ENCODE results near the gene MS4A3.
"Not testable (repeated sequence)": the region's sequence is repeated elsewhere in the genome, so short reads cannot be mapped to it uniquely, and the experiment has no call there.

Gene MS4A3, protein sequence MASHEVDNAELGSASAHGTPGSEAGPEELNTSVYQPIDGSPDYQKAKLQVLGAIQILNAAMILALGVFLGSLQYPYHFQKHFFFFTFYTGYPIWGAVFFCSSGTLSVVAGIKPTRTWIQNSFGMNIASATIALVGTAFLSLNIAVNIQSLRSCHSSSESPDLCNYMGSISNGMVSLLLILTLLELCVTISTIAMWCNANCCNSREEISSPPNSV

DNA sequence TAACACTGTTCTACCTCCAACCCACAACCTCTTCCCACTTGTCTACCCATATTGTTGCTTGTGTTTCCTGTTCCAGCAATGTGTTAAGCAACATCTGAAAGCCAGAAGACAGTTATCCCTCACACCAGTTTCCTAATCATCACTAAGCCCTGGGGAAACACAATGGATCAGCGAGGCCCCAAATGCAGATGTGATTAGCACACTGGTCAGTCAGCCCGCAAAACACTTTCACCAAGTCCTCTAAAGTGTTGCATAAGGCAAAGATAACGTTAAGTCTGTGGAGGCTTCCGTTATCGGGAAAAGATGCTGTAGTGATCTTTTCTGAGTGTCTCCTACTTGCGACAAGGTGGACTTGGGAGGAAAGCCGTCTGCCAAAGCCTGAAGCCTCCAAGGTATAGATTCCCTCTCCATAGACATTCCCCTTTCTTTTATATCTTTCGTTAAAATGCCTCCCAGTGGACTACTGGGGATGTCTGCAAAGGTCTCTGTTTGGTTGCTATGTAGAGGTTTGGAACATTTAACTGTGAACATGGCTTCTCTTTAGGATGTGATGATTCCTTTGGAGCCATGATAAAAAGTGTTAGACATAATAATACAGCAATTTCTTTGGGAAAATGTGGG is at the start of gene MS4A3:
Gene MS4A3, plus strand, starts transcription at position 317 of the 621 bp plus-strand sequence. CDS start 4,496 bp downstream, outside the sequence.
- DNase-seq (ENCODE audit: low read depth in 2 of 3, low spot score in 2 of 3), result no peak

DNA sequence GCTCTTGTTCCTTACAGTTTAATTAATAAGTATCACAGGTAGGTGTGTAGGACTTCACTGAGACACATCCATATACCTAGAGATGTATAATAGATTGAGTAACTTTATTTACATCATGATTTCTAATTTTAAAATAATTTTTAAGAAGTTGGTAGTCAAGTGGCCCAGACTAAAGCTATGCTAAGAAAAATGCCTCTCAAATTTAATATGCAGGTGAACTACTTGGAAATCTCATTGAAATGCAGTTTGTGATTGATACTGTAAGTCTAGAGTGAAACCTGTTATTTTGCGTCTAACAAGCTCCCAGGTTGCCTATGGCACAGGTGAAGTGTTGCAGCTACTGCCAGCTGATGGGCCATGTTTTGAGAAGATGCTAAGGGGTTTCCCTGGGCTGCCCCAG is 39.6 kb upstream of the MS4A3 start, which contains the start of gene OOSP4B:
Gene OOSP4B, plus strand, starts transcription at position 301 of the 400 bp plus-strand sequence.
- no peak for DNase-seq (ENCODE audit: low read depth in 2 of 3, low spot score in 2 of 3)

DNA sequence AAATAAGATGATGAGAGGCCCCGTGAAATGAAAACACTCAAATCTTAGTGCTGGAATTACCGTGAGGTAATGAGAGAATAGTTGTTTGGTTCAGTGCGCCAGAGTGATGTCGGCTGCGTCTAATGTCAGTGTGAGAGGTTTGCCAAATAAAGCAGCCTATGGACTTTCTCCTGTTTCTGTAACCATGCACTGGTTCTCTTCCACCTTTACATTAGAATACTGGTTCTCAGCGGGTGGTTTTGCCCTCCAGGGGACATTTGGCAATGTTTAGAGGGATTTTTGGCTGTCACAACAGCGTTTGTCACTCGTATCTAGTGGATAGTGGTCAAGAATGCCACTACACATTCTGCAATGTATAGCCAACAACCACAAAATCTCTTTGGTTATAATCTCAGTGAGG is 38.4 kb upstream of the MS4A3 start:
- DNase-seq (ENCODE audit: low read depth in 2 of 3, low spot score in 2 of 3), result no peak

DNA sequence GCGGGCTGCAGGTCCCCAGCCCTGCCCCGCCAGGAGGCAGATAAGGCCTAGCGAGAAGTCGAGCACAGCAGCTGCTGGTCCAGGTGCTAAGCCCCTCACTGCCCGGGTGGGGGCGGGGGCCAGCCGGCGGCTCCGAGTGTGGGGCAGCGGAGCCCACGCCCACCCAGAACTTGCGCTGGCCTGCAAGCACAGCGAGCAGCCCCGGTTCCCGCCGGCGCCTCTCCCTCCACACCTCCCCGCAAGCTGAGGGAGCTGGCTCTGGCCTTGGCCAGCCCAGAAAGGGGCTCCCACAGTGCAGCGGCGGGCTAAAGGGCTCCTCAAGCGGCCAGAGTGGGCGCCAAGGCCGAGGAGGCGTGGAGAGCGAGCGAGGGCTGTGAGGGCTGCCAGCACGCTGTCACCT is 36.1 kb upstream of the MS4A3 start:
- not testable (repeated sequence) for DNase-seq (ENCODE audit: low read depth in 2 of 3, low spot score in 2 of 3)

DNA sequence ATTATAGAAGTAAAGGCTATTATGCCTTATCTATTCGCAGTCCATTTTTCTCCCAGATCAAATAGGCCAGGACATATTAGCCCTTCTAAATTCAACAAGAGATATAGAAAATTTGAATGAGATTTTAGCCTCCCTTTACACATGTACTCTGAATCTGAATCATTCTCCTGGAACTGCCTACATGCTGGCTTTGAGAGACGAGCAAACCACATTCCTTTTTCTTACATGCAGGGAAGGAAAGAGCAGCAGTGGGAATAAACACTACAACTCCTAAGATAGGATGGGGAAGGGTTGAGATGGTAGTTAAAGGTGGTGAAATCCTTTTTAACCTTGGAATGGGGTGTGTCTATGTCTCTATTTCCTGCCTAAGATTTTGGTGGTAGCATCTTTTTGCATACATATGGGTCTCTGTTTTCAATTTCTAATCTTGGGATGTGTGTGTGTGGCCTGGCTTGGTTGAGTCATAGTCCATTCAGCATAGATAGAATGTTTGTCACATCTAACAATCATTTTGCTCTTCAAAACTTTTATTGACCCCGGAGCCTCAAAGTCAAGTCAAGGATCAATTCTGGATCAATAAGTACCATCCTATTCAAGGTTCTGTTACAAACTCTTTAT is 27.3 kb upstream of the MS4A3 start:
- no peak for DNase-seq (ENCODE audit: low read depth in 2 of 3, low spot score in 2 of 3)

DNA sequence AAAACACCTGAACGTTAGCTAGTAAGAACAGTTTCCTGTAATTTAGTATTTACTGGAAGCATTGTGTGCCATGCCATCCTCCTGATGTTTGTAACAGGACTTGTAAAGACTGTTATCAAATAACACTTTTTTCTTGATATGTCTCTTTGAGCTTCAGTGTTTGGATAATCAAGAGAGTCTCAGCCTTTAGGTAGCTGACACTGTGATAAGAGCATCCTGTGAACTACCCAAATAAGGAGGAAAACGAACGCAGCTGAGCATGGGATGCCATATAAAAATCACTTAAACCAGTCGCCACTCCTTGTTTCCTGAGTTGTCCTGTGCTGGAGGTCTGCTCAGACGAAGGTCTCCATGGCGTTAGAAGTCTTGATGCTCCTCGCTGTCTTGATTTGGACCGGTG is 16.4 kb upstream of the MS4A3 start, which contains the start of gene OOSP2:
Gene OOSP2, plus strand, starts transcription at position 301 of the 400 bp plus-strand sequence. Its CDS starts 51 bp downstream, at position 352.
- DNase-seq (ENCODE audit: low read depth in 2 of 3, low spot score in 2 of 3), result no peak

DNA sequence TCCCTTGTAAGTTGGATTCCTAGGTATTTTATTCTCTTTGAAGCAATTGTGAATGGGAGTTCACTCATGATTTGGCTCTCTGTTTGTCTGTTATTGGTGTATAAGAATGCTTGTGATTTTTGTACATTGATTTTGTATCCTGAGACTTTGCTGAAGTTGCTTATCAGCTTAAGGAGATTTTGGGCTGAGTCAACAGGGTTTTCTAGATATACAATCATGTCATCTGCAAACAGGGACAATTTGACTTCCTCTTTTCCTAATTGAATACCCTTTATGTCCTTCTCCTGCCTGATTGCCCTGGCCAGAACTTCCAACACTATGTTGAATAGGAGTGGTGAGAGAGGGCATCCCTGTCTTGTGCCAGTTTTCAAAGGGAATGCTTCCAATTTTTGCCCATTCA is 6.0 kb upstream of the MS4A3 start:
- DNase-seq (ENCODE audit: low read depth in 2 of 3, low spot score in 2 of 3), result not testable (repeated sequence)

DNA sequence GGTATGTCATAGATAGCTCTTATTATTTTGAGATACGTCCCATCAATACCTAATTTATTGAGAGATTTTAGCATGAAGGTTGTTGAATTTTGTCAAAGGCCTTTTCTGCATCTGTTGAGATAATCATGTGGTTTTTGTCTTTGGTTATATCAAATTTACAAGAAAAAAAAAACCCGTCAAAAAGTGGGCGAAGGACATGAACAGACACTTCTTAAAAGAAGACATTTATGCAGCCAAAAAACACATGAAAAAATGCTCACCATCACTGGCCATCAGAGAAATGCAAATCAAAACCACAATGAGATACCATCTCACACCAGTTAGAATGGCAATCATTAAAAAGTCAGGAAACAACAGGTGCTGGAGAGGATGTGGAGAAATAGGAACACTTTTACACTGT is 5.6 kb upstream of the MS4A3 start:
- DNase-seq (ENCODE audit: low read depth in 2 of 3, low spot score in 2 of 3), result not testable (repeated sequence)

DNA sequence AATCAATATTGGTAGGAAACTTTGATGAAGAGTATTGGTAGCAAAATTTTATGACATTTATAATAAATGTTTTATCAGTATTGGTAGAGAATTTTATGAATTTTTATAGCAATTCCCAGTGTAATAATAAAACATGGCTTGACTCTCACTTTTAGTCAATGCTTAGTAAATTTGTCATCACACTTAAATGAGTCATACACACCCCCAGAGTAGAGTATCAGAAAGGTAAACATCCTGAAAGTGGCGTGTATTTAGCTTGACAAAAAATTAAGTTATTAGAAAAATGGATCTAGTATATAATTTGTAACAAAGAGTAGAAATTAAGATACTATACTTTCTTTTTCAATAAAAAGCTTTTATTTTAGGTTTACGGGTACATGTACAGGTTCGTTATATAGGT is 2.6 kb downstream of the MS4A3 start:
- DNase-seq (ENCODE audit: low read depth in 2 of 3, low spot score in 2 of 3), result no peak

DNA sequence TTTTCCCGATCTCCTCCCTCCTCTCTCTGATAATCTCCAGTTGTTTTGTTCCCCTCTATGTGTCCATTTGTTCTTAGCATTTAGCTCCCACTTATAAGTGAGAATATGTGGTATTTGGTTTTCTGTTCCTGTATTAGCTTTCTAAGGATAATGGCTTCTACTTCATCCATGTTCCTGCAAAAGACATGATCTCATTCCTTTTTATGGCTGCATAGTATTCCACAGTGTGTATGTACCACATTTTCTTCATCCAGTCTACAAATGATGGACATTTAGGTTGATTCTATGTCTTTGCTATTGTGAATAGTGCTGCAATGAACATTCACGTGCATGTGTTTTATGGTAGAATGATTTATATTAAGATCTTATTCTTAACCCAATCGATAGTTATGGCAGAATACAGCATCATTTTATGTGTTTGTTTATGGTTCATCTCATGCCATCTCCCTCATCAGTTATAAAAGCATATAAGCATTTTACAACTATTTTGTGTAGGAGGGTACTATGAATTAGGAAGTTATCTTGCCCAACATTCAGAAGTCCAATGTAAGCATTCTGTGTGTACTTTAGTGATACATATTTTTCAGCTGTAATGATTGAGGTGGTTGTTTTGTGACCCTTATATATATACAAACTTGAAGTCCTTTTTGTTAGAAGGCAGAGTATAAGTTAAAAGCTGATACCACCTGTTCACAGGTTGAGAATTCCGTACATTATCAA is 3.2 kb downstream of the MS4A3 start:
- no peak for DNase-seq (ENCODE audit: low read depth in 2 of 3, low spot score in 2 of 3)

DNA sequence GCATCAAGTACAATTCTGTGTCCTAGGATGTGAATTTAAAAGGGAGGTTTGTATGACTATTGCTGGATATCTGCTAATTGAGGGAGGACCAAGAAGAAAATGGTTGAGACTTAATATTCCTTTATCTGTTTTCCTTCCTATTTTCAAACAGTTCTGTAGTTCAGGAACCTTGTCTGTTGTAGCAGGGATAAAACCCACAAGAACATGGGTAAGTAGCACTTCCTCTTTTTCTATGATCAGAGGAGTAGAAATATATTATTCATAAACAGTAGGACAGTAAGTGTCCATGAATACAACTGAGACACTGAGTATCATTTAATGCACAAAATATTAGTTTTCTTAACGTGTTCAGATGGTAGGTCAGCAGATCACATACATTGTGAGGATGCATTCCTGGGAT is 7.6 kb downstream of the MS4A3 start:
- DNase-seq (ENCODE audit: low read depth in 2 of 3, low spot score in 2 of 3), result no peak

DNA sequence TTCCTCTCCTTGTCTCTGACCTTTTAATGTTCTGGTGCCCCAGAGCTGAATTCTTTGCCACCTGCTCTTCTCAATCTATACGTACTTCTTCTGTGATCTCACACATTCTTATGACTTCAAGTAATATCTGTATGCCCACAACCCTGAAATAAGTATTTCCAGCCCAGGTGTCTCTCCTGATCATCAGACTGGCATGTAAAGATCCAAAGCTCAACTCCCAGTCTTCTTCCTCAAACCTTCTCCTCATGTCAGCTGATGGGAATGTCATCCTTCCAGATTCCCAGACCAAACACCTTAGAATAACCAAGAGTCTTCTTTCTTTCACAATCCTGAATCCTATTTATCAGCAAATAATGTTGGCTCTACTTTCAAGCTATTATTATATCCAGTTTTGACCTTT is 9.3 kb downstream of the MS4A3 start:
- no peak for DNase-seq (ENCODE audit: low read depth in 2 of 3, low spot score in 2 of 3)

DNA sequence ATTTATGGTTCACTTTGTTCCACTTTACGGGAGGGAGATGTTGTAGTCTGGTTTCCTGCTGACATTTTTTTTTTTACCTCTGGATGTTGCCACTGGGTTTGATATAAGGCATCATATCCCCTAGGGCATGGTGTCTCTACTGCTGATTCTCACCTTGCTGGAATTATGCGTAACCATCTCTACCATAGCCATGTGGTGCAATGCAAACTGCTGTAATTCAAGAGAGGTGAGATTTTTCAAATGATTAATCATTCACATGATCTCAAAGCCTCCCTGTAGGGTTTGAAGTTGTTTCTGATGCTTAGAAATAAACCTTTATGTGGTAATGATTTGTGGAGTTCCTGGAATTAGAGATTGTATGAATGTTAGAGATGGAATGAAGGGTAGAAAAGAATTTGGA is 13.0 kb downstream of the MS4A3 start:
- no peak for DNase-seq (ENCODE audit: low read depth in 2 of 3, low spot score in 2 of 3)

DNA sequence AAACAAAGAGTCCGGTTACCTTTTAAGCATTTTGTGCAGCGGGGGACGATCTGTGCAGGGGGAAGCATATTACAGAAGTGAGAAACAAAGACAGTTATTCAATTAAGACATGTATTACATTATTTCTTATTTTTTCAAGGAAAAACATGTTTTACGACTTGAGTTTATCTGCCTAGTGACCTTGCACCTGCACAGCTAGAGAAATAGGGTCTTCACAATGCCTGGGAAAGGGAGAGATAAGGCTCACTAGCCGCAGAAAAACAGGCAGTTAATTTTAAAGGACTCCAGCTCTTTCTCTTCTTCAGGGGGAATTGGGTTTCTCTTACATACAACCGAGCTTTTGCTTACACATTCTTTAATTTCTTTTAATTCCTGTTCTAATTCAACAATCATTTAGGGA is 15.2 kb downstream of the MS4A3 start:
- not testable (repeated sequence) for DNase-seq (ENCODE audit: low read depth in 2 of 3, low spot score in 2 of 3)

DNA sequence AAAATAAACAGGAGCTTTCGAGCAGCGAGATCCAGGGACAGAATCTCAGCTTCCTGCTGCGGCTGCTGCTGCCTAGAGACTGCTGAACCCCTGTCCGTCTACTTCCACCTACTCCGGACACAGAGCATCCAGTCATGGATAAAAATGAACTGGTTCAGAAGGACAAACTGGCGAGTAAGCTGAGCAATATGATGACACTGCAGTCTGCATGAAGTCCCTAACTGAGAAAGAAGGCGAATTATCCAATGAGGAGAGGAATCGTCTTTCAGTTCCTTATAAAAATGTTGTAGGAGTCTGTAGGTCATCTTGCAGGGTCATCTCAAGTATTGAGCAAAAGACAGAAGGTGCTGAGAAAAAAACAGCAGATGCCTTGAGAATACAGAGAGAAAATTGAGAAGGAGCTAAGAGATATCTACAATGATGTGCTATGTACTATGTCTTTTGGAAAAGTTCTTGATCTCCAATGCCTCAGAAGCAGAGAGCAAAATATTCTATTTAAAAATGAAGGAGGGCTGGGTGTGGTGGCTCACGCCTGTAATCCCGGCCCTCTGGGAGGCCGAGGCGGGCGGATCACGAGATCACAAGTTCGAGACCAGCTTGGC is 20.9 kb downstream of the MS4A3 start:
- no peak for DNase-seq (ENCODE audit: low read depth in 2 of 3, low spot score in 2 of 3)

DNA sequence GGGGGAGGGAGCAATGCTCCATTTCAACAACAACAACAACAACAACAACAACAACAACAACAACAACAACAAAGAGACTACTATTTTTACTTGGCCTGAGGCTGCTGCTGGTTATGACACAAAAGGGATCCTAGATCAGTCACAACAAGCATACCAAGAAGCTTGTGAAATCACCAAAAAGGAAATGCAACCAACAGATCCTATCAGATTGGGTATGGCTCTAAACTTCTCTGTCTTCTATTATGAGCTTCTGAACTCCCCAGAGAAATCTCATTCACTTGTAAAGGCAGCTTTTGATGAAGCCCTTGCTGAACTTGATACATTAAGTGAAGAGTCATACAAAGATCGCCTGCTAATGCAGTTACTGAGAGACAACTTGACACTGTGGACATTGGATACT is 21.5 kb downstream of the MS4A3 start:
- no peak for DNase-seq (ENCODE audit: low read depth in 2 of 3, low spot score in 2 of 3)

DNA sequence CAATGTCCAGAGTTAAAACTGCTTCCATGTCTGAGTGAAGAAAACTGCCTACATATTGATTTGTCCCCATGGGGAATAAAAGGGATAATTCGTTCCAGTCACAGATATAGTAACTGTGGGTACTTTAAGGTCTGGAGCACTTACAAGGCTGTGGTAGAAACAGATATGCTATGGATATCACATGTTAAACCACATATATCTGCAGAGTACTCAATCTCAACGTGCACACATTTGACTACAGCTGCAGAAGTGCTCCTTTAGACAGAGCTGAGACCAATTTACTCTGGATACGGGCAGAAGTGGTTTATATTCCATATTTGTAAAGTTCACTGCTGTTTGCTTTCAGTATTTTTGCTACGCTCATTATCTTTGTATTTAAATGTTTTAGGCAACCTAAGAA is 22.3 kb downstream of the MS4A3 start:
- DNase-seq (ENCODE audit: low read depth in 2 of 3, low spot score in 2 of 3), result no peak

DNA sequence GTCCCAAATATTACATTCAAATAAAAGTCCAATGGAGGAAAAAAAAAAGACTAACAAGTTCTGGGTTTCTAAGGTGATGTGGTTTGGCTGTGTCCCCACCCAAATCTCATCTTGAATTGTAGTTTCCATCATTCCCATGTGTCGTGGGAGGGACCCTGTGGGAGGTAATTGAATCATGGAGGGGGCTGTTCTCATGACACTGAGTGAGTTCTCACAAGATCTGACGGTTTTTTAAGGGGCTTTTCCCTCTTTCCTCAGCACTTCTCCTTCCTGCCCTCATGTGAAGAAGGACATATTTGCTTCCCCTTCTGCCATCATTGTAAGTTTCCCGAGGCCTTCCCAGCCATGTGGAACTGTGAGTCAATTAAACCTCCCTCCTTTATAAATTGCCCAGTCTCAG is 24.1 kb downstream of the MS4A3 start:
- DNase-seq (ENCODE audit: low read depth in 2 of 3, low spot score in 2 of 3), result no peak

DNA sequence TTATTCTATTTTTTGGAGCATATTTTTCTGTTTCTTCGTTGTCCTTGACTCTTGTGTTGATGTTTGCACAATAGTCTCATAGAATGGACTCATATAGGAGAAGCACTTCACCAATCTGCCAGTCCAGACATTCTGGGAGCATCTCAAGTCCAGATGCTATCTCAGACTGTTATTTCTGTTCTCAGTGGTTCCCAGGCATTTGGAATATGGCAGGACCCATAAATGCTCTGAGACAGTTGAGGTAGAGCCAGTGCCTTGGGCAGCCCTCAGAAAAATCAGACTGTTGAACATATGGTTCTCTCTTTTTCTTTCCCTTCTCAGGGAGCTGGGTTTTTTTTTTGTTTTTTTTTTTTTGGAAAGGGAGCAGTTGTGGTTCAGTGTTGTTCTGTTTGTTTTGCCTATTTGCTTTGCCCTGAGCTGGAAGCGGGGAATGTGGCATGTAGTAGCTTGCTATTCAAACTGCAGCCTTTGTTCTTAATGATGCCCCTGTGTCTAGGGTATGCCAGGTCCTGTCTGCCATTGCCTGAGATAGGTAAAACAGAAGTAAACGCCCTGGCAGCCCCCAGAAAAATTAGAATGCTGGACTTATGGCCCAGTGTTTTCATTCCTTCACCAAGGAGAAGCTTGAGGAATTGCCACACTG is 28.3 kb downstream of the MS4A3 start:
- DNase-seq (ENCODE audit: low read depth in 2 of 3, low spot score in 2 of 3), result no peak

DNA sequence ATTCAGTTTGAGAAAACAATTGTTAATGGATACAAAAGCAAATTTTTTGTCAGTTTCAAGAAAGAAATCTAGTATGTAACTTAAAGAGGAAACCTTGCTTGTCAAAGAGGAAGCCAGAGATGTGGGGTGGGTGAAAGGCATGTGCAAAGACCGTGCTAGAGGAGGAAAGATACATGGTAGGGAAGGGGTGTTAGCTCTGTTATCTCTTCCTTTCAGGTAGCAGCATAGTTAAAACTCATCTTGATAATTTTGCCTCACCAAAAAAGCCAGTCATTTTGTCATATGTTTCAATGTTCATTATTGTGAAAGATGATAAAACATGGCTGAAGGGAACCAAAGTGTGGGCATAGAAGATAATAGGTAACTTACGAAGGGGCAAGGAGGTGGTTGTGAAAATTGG is 29.4 kb downstream of the MS4A3 start:
- DNase-seq (ENCODE audit: low read depth in 2 of 3, low spot score in 2 of 3), result no peak

DNA sequence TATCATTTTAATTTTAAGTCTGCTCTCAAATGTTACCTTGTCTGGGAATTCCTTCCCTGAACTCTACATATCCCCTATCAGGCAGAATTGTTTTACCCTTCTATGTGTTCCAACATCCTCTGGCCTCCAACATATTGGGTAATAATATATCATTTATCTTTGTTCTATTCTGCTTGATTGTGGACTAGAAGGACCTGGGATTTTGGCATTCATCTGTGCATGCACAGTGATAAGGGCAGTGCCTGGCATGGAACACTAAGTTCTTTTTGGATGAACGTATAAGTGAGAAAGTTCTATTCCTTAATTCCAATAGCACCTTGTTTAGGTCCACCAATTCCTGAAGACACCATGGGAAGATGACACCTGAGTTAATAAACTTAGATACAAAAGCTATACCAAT is 30.8 kb downstream of the MS4A3 start:
- DNase-seq (ENCODE audit: low read depth in 2 of 3, low spot score in 2 of 3), result no peak
